Midbrain (tissue), 1 donor: ENCODE measurements around the gene HDGFL2.
A peak's percentile ranks its signal among the peaks of the same experiment; 100 is the strongest.

Experiments used
- DNase-seq: peaks from one replicate; lab custom pipeline; 2025; lab: John Stamatoyannopoulos, UW

Gene HDGFL2

DNA sequence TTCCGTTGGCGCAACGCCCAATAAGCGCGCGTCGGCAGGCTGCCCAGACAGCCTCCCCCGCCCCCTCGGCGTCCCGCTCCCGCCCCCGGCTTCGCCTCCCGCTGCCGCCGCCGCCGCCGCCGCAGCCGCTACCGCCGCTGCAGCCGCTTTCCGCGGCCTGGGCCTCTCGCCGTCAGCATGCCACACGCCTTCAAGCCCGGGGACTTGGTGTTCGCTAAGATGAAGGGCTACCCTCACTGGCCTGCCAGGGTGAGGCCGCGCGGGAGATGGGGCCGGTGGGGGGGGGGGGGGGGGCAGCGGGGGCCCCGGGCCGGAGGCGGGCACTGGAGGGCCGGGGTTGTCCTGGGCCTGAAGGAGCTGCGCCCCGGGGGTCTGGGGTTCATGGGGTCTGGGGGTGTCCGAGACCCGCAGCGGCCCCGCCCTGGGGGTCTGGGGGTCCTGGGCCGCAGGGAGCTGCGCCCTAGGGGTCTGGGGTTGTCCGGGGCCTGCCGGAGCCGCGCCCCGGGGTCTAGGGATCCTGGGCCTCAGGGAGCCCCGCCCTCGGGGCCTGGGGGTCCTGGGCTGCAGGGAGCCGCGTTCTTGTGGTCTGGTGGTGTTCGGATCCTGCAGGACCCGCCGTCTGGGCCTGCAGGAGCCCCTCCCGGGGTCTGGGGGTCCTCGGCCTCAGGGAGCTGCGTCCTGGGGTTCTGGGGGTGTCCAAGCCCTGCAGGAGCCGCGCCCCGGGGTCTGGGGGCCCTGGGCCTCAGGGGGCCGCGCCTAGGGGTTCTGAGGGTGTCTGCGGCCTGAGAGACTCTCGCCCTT lies at the start of gene HDGFL2:
TSS of gene HDGFL2 (plus strand) at position 124 of the 801 bp plus-strand sequence. CDS start at position 178, 54 bp downstream.
- no peak for DNase-seq

DNA sequence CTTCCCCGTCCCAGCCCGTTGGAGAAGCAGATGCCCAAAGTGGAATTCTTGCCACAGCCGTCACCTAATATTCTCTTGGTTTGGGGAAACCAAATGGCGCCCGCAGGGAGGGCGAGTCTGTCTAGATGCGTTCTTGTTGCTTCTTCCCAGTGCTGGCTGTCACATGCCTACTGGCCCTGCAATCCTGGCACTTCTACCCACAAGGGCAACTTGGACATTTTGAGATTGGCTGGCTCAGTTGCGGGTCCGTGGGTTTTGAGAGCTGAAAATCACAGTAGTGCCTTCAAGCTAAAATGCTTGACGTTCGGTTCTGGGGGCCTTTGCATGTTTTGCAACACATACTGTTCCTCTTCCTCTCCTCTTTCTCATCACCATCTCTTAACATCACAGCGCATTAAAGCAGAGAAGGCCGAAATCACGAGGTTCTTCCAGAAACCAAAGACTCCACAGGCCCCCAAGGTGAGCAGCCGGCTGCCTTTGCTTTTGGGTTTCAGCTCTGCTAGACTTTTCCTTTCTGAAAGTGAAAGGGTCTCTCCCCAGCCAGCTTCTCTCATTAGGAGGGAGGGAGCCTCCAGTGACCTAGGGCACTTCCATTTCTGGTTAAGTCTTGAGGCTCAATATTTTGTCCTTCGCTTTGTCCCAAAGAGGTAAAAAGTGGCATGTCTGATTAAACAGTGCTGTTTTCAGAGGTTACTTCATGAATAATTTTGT lies 48.5 kb upstream of the HDGFL2 start:
- DNase-seq, result no peak

DNA sequence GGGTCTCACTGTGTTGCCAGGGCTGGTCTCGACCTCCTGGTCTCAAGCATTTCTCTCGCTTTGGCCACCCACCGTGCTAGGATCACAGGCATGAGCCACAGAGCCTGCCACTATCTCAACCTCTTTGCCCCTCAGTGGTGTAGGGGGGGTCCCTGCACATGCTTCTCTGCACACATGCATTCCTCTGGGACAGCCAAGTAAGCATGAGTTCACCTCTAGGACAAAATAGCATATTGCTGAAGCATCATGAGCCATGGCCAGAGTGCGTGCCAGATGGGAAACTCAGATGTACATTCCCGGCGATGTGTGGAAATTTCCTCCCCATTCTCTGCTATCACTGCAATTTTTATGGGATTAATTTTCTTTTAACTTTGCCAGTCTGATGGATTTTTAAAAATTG lies 46.6 kb upstream of the HDGFL2 start:
- DNase-seq, result no peak

DNA sequence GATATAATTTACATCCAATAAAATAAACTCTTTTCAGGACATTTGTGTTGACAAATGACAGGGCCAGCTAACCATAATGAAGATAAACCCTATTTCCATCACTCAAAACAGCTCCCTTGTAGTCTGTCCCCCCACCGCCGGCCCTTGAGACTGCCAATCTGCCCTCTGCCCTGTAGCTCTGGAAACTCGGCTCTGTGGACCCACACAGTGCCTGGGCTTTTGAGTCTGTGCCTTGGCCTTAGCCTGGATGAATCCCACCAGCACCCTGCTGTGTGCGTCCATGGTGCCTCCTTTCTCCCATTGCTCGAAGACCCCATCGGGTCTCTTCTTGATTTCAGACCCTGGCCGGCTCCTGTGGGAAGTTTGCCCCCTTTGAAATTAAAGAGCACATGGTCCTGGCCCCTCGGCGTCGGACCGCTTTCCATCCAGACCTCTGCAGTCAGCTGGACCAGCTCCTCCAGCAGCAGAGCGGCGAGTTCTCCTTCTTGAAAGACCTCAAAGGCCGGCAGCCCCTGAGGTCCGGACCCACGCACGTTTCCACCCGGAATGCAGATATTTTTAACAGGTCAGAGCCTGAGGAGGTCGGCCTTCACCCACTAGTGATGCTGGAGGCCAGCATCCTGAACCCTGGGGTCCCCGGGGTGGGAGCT lies 43.6 kb upstream of the HDGFL2 start:
- DNase-seq, result no peak

DNA sequence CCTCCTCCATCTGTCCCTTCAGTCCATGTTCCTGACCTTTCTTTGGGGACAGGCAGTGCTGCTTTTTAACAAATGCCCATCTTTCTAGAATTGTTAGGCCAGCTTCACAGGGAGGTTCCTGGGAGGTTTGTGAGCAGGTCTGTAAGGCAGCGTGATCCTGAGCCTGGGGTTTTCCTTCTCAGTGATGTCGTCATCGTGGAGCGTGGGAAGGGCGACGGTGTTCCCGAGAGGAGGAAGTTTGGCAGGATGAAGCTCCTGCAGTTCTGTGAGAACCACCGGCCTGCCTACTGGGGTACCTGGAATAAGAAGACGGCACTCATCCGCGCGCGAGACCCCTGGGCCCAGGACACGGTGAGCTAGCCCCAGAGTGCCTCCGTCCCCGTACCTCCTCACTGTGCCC lies 42.8 kb upstream of the HDGFL2 start:
- DNase-seq, result no peak

DNA sequence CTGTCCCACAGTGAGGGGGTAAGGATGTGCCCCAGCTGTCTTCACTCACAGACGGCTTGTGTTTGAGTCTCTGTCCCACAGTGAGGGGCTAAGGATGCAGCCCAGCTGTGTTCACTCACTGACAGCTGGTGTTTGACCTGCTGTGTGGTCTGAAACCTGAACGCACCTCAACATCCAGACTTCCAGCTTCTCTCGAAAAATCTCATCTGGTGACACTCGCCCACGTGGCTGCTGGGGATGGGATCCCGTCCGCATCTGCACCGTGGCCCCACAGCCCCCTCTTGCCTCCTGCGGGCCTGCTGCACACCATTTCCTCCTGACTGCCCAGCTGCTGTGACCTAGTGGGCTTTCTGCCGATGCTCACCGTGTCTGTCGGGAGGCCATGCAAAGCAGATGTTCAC lies 42.3 kb upstream of the HDGFL2 start:
- no peak for DNase-seq

DNA sequence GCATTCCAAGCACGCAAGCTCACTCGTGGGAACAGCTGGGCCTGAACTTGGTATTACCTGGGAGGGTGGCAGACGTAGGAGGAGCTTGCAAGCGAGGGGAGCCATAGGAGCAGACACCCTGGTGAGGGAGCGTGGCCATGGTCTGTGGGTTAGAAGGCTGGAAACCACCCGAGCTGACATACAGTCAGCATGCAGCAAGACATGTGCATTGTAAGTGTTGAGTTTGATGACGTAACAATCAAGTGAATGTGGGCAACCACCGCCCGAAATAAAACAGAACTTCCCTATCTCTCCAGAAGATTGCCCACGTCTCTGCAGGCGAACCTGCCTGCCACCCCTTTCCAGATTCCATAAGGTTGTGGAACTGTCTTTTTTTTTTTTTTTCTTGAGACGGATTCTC lies 41.3 kb upstream of the HDGFL2 start:
- peak; percentile 41 for DNase-seq

DNA sequence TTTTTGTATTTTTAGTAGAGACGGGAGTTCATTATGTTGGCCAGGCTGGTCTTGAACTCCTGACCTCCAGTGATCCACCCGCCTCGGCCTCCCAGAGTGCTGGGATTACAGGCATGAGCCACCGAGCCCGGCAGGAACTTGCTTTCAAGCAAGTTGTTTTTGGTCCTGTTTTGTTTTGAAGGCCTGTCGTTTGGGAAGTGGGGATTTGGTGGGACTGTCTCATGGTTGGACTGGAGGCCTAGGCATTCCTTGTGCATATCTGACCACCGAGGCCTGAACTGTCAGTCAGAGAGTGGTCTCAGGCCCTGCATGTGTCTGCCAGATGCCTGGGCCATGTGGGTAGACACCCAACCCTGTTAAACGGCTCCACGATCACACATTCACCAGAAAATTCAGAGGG lies 40.8 kb upstream of the HDGFL2 start:
- DNase-seq, result no peak

DNA sequence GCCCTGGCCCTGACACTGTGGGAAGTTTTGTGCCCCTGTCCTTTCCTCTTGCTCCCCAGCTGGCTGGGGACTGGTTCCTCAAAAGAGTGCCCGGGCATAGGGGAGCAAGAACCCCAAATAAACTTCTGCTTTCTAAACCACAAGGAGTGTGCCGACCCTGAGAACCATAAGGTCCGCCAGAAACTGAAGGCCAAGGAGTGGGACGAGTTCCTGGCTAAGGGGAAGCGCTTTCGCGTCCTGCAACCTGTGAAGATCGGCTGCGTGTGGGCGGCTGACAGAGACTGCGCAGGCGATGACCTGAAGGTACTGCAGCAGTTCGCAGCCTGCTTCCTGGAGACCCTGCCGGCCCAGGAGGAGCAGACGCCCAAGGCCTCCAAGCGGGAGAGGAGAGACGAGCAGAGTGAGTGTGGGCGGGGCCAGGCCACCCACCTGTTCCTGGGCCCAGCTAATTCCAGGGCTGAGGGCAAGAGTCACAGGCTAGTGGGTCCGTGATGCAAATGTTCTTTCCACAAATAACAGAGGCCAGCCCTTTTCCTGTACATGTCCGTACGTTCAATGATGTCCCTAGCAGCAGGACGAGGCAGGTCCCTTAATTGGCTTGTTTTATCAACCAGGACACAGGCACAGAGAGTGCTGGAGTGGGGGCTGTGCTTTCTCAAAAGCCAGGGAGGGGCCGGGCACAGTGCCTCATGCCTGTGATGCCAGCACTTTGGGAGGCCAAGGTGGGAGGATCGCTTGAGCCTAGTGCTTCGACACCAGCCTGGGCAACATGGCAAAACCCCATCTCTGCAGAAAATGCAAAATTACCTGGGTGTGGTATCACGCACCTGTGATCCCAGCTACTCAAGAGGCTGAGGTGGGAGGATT lies 40.1 kb upstream of the HDGFL2 start:
- DNase-seq, result peak; percentile 24

DNA sequence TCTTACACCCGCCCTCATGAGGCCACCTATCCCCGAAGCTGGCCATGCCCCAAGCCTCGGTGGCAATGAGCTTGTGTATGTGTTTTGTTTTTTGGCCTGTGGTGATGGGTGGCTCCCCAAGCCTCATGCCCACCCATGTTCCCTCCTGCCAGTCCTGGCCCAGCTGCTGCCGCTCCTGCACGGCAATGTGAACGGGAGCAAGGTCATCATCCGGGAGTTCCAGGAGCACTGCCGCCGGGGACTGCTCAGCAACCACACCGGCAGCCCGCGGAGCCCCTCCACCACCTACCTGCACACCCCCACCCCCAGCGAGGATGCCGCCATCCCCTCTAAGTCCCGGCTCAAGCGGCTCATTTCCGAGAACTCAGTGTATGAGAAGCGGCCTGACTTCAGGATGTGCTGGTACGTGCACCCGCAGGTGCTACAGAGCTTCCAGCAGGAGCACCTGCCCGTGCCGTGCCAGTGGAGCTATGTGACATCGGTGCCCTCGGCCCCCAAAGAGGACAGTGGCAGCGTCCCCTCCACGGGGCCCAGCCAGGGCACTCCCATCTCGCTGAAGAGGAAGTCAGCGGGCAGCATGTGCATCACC lies 39.1 kb upstream of the HDGFL2 start:
- DNase-seq, result no peak

DNA sequence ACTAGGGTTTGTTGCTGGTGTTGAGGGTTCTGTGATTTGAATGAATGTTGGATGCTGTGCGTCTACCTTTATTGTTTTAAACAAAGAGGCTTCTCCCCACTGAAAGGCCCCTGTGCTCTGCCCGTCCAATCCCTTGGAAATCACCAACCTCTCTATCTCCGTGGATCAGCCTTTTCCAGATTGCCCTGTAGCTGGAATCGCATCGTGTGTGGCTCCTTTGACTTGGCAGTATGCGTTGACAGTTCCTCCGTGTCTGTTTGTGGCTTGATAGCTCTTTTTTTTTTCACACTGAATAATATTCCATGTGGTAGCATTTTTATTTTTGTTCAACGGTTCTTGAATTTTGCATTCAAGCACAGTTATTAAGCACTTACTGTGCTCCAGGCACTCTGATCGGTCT lies 37.7 kb upstream of the HDGFL2 start:
- DNase-seq, result no peak

DNA sequence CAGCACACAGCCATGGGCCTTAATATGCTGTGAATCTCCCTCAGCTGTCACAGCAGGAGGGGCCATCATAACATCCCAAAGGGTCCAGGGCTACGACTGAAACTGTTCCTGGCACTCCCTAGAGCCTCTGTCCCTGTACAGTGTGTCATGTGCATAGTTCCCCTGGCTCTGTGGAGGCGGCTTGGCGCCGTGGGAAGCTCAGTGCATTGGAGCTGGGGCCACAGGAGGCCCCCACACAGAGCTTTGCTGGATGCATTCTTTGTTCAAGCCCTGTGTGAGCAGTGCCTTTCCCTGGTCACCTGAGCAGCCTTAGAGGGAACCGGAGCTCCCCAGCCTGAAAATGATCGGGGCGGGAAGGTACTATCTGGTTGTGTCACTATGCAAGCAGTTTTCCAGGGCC lies 35.9 kb upstream of the HDGFL2 start:
- no peak for DNase-seq

DNA sequence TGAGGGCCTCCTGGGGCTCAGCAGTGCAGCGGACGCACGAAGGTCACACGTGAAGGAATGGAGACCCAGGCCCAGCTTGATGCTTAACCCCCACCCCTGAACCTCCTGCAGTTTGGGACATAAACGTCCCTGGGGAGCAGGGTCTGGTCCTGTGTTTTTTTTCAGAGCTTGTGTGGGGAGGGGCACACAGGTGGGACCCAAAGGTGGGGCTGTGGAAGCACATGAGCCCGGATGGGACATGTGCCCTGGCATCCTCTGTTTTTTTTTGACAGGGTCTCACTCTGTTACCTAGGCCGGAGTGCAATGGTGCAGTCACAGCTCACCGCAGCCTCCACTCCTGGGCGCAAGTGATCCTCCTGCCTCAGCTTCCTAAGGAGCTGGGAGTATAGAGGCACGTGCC lies 35.0 kb upstream of the HDGFL2 start:
- DNase-seq, result no peak

DNA sequence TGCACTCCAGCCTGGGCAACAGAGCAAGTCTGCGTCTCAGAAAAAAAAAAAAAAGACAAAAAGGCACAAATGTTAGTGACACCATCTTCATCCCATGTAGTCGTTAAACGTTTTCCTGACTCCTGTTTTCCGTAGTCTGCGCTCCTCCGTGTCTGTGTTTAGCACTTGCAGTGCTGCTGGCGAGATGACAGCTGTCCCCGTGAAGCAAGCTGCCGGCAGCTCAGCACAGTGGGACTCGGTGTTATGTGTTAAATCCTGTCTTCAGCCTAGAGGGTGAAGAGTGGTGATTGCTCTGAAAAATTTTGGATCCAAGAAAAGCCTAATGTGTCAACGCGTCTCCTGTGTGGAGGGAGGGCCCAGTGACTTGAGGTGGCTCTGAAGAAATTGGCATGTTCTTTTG lies 32.9 kb upstream of the HDGFL2 start:
- DNase-seq, result no peak

DNA sequence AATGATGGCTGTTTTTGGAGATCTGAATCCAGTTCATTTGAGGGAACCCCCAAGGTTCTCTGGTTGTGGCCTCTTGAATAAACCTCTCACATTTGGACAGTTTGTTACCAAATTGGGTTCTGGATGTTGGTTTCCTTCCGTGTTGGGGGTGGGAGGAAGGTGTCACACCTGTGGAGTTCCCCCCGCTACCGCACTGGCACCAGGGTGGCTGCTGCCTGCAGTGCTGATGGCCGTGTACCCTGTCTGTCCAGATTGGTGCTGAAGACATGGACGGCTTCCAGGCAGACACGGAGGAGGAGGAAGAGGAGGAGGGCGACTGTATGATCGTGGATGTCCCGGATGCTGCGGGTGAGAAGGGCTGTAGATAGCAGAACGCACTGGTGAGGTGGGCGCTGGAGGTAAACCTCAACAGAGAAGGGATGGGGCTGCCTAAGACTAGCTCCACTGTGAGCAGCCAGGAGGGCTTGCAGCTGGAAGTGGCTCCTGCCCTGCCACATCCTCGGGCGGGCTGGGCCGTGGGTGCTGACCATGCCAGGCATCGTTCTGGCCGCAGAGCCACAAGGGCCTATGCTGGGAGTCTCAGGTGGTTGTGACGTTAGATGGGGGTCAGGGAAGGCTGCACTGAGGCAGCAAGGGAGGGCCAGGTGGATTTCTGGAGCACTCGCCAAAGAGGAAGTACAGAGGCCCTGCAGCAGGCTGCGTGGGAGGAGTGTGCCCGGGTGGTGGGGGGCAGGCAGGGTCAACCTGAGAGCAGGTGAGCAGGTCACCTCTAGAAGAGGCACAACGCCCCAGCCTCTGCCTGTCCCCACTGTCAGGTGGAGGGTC lies 29.9 kb upstream of the HDGFL2 start:
- DNase-seq, result no peak

DNA sequence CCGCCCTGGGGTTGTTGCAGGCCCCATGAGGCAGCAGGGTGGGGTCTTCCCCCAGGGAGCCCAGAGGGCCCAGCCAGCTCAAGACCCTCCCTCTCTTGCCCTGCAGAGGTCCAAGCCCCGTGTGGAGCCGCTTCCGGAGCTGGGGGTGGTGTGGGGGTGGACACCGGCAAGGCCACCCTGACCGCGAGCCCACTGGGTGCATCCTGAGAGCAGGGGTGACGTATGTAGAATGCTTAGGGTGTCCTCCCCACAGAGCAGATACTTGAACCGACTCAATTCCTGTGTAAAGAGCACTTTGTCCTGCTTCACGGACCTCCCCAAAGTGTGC lies 29.3 kb upstream of the HDGFL2 start:
- no peak for DNase-seq

DNA sequence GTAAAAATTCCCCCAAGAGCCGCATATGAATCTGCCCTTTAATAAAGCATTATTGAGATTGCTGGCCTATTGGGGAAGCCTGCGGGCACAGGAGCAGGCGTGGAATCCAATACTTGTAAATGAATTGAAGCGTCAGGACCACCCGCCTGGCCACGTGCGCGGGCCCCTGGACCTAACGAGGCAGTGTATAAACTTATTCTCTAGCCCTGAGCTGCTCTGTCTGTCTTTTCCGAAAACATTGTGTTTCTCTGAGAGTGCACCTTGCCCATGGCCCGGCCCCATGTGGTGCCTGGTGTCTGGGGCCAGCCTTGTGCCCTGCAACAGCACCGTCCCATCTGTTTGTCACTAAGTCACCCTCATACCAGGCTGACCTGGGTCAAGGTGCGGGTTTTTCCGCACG lies 28.9 kb upstream of the HDGFL2 start:
- no peak for DNase-seq

DNA sequence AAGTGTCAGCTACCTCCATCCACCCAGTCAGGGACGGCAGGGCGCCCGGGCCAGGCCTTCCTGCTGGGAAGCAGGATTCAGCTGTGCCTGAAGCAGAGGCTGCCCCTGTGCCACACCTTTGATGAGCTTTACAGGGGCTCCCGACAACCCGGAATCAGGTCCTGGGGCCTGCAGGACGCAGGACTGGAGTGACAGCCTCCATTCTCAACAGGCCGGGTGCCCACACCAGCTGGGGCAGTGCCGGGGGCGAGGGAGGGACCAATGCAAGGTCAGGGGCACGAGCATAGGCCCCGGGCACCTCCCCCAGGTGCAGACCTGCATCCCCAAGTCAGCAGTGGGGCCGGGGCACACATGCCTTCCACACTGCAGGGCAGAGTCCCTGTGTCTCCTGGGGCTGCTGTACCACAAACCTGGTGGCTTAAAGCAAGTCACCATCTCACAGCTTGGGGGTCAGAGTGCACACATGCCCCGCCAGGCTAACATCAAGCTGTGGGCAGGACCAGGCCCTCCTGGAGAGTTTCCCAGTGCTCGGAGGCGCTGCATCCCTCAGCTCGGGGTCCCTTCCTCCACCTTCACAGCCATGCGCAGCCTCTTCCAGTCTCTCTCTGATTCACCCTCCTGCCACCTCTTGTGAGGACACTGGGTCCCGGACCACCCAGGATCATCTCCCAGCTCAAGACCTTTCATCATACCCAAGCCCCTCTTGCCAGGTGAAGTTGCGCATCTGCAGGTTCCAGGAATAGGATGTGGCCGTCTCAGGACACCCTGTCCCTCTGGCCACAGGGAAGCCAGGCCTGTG lies 27.9 kb upstream of the HDGFL2 start:
- no peak for DNase-seq

DNA sequence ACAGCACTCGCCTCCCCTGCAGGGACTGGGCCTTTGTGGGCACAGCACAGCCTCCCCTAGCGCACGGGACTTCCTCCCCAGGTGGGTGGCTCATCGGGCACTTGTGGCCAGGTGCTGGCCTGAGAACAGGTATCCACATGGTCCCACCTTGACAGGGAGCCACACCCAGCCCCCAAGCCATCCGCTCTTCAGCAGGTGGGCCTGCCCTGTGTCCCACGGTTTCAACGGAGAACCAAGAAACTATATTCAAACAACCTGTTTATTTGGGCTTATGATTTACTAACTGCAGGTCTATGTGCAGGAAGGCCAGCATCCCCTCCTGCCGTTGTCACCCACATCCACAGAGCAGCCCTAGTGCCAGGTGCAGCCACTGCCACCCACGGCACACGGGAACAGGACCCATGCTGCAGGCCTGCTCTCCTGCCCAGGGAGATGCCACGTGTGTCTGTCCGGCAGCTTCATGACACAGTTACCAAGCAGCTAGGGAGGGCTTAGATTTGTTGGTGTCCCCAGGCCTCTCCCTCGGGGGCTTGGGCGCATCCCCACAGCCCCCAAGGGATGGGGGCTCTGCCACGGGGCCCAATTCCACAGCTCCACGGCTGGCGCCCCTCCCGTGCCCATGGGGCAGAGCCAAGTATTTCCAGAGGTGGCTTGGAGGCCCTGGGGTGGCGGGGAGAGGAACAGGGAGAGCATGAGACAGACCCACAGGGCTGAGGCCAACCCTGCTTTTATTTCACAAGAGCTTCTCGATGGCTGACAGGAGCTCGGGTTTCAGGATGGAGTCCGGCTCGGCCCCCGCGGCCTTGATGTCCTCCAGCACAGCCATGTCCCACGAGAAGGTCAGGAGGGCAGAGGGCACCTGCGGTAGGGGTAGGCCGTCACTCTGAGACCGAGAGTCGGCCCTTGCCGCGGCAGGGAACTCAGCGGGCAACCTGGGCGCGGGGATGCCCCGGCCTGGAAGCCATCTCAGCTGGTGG lies 27.0 kb upstream of the HDGFL2 start:
- DNase-seq, result no peak
